SK-N-SH (cell line): ENCODE data around the gene FRAS1. TPM values are rescaled to one million over a fixed set of nuclear protein-coding genes. Genes with fewer than 3 reads are reported as not detected.

Experiments used
- CTCF ChIA-PET: fragments of 300-600, 350-600 bp; formaldehyde crosslinking; extraction: SDS; loops from one replicate; lab custom pipeline; 2021; lab: Yijun Ruan, JAX
- POLR2A ChIA-PET: fragments of 350-600 bp; sonication (Branson Sonifier 250); formaldehyde crosslinking; extraction: SDS; loops from one replicate; lab custom pipeline; 2020; ENCODE audit warnings: antibody characterized with exemption, inconsistent platforms; lab: Yijun Ruan, JAX
- DNase-seq: peaks from one replicate; pipeline ENCODE4 v3.0.0; 2012
- H2AFZ ChIP-seq: fragments of 200-600 bp; sonication (generic); 2 replicates; pipeline ENCODE4 v1.8.1; 2016; ENCODE audit warnings: antibody characterized with exemption, mild to moderate bottlenecking, low read depth
- H3F3A ChIP-seq: fragments of 200-600 bp; sonication (generic); replicated peaks from 2 replicates; pipeline ENCODE3; 2016; ENCODE audit warnings: antibody characterized with exemption, mild to moderate bottlenecking; ENCODE audit not compliant: insufficient read depth
- H3K27ac ChIP-seq, 2 experiments: fragments of 200-500 bp in 1 of 2; fragments of 200-600 bp in 1 of 2; sonication (Bioruptor generic) in 1 of 2; sonication (generic), shearing (Covaris generic) in 1 of 2; 2 replicates each; pipeline versions ENCODE4 v1.5.1 to v1.6.1; 2014 to 2016; ENCODE audit warnings: low read depth in 2 of 2, inconsistent platforms in 1 of 2, low read length in 1 of 2, mild to moderate bottlenecking in 1 of 2, mixed read lengths in 1 of 2
- H3K27me3 ChIP-seq: fragments of 200-600 bp; sonication (generic), shearing (Covaris generic); 2 replicates; pipeline ENCODE4 v1.6.1; 2016; ENCODE audit warnings: mixed run types; ENCODE audit not compliant: insufficient read depth
- H3K36me3 ChIP-seq, 2 experiments: fragments of 200-500 bp in 1 of 2; fragments of 200-600 bp in 1 of 2; sonication (Bioruptor generic) in 1 of 2; sonication (generic) in 1 of 2; replicated peaks in 1 of 2; 2 replicates each; pipeline versions ENCODE3 to v1.5.1; 2014 to 2016; ENCODE audit warnings: low read length in 1 of 2, mild to moderate bottlenecking in 1 of 2; ENCODE audit not compliant: insufficient read depth in 2 of 2, control insufficient read depth in 1 of 2
- H3K4me1 ChIP-seq, 2 experiments: fragments of 200-500 bp in 1 of 2; fragments of 200-600 bp in 1 of 2; sonication (Bioruptor generic) in 1 of 2; sonication (generic), shearing (Covaris generic) in 1 of 2; 2 replicates each; pipeline versions ENCODE4 v1.5.1 to v1.6.1; 2014 to 2016; ENCODE audit warnings: low read depth in 1 of 2, low read length in 1 of 2, mixed run types in 1 of 2; ENCODE audit not compliant: insufficient read depth in 2 of 2, control insufficient read depth in 1 of 2
- H3K4me2 ChIP-seq: fragments of 200-600 bp; sonication (generic), shearing (Covaris generic); 2 replicates; pipeline ENCODE4 v1.6.1; 2017; ENCODE audit warnings: mixed run types
- H3K4me3 ChIP-seq, 2 experiments: fragments of 200-500 bp in 1 of 2; fragments of 200-600 bp in 1 of 2; sonication (Bioruptor generic) in 1 of 2; sonication (generic), shearing (Covaris generic) in 1 of 2; 2 replicates each; pipeline versions ENCODE4 v1.5.1 to v1.8.1; 2014 to 2016; ENCODE audit warnings: low read depth in 2 of 2, inconsistent platforms in 1 of 2, low read length in 1 of 2, mild to moderate bottlenecking in 1 of 2, mixed read lengths in 1 of 2, moderate library complexity in 1 of 2
- H3K79me2 ChIP-seq: fragments of 200-600 bp; sonication (generic); 2 replicates; pipeline ENCODE4 v1.8.1; 2017; ENCODE audit warnings: mild to moderate bottlenecking; ENCODE audit not compliant: insufficient read depth
- H3K9ac ChIP-seq: fragments of 200-600 bp; sonication (generic); 2 replicates; pipeline ENCODE4 v1.6.1; 2017; ENCODE audit warnings: mixed run types
- H3K9me2 ChIP-seq: fragments of 200-600 bp; sonication (generic); 2 replicates; pipeline ENCODE4 v1.6.1; 2017; ENCODE audit warnings: mixed run types
- H3K9me3 ChIP-seq: fragments of 200-600 bp; sonication (generic); 2 replicates; pipeline ENCODE4 v1.6.1; 2017; ENCODE audit warnings: mixed run types, mild to moderate bottlenecking, moderate library complexity
- H4K20me1 ChIP-seq: fragments of 200-600 bp; sonication (generic); 2 replicates; pipeline ENCODE4 v1.6.1; 2017; ENCODE audit warnings: mild to moderate bottlenecking, mixed run types; ENCODE audit not compliant: insufficient read depth
- EZH2phosphoT487 ChIP-seq: fragments of 200-600 bp; sonication (generic); IDR thresholded peaks from 2 replicates; pipeline ENCODE4 v1.6.1; 2017; ENCODE audit warnings: low read depth, mixed run types, mild to moderate bottlenecking, antibody characterized with exemption, moderate library complexity, borderline replicate concordance
- FOSL2 ChIP-seq: IDR thresholded peaks from 2 replicates; pipeline ENCODE4 v1.4.0; 2012; ENCODE audit warnings: low read depth, mild to moderate bottlenecking, moderate library complexity, borderline replicate concordance
- FOXM1 ChIP-seq: IDR thresholded peaks from 2 replicates; pipeline ENCODE4 v1.4.0; 2012; ENCODE audit warnings: low read depth, mild to moderate bottlenecking
- GATA2 ChIP-seq: sonication (generic); formaldehyde crosslinking; IDR thresholded peaks from 2 replicates; pipeline ENCODE4 v1.5.0; 2020; ENCODE audit warnings: mild to moderate bottlenecking, missing genetic modification reagents
- IRF3 ChIP-seq: fragments of 150-350 bp; IDR thresholded peaks from 2 replicates; pipeline ENCODE4 v1.6.1; 2016; ENCODE audit warnings: mild to moderate bottlenecking, low read depth, low read length
- PBX3 ChIP-seq: IDR thresholded peaks from 2 replicates; pipeline ENCODE4; 2012
- RAD21 ChIP-seq: IDR thresholded peaks from 2 replicates; pipeline ENCODE4 v1.6.1; 2012; ENCODE audit warnings: mild to moderate bottlenecking, low read length
- SMC3 ChIP-seq: IDR thresholded peaks from 2 replicates; pipeline ENCODE4 v1.6.1; 2012; ENCODE audit warnings: low read depth, low read length, improper control_type of control experiment
- TCF12 ChIP-seq: IDR thresholded peaks from 2 replicates; pipeline ENCODE4 v1.4.0; 2012
- USF1 ChIP-seq: IDR thresholded peaks from 2 replicates; pipeline ENCODE4 v1.4.0; 2012; ENCODE audit warnings: low read depth, borderline replicate concordance
- YY1 ChIP-seq: IDR thresholded peaks from 2 replicates; pipeline ENCODE4 v1.4.0; 2012; ENCODE audit warnings: low read depth, mild to moderate bottlenecking
- WGBS: methylation state at CpG from one replicate; pipeline ENCODE4 v1.1.6; 2017; ENCODE audit warnings: low lambda C conversion rate; 5-methylcytosine and 5-hydroxymethylcytosine counted together
- polyA plus RNA-seq, 3 experiments: library from polyadenylated mRNA; depleted of rRNA; stranded (reverse); fragments of >200 nt; gene quantifications; 2 replicates each; pipeline ENCODE4 v1.2.3, GENCODE V29; 2012

FRAS1 gene
- polyA plus RNA-seq, 1 of the 3 experiments (the other 2 are of a cell fraction), result 8.3 TPM

DNA sequence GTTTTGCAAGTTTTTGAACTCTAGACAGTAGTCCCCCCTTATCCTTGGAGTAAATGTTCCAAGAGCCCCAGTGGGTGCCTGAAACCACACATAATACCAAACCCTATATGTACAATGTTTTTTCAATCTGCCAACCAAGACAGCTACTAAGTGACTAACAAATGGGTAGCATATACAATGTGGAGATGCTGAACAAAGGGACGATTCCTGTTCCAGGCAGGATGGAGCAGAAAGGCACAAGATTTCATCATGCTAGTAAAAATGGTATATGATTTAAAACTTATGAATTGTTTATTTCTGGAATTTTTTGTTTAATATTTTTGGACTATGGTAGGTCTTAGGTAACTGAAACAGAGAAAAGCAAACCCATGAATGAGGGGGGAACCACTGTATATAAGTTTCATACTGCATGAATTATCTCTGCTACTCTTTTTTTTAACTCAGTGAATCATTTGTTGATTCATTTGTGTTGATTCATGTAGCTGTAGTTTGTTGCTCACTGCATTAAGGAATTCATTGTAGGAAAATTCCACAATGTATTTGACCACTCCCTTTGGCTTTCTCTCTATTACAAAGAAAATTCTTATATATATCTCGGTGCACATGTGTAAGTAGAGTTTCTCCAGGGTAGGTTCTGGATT, 472.6 kb downstream of the FRAS1 start (continued):
- TF ChIP-seq PBX3 (no peak), GATA2 (CRISPR knock-in tag) (no peak), FOXM1 (no peak), TCF12 (peak; percentile 48; the same call in 1 of the 2 replicates), FOSL2 (peak; percentile 86), SMC3 (no peak), USF1 (no peak), EZH2phosphoT487 (no peak), RAD21 (no peak)

DNA sequence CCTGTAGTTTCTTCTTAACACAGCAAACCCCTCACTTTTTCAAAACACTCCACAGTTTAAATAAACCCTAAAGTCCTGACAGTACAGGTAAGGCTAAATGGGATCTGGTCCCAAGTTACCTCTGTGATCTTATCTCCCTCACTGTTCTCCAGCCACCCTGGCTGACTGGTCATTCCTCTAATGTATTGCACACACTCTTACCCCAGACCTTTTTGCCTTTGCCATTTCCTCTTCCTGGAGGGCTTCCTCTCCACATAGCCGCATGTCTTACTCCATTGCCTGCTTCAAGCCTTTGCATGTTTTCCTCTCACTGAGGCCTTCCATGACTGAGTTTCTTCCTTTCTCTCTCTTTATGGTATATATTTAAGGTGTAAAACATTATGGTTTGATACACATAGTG, 474.9 kb downstream of the FRAS1 start:
- POLR2A ChIA-PET, result no interaction called here
- peaks cover 3 to 16% of the 10 kb centered on the region in 2 experiments for H3K36me3 ChIP-seq
- no peak for TF ChIP-seq RAD21
- TF ChIP-seq IRF3, result no peak
- no peak for TF ChIP-seq YY1
- no peak for TF ChIP-seq PBX3
- H3K9me3 ChIP-seq, result 0 out of 2 replicates have a peak, but pooled peaks cover 2% of the 10 kb centered on the region
- H3K4me3 ChIP-seq, result no peak overlapping the region
- CTCF ChIA-PET, result no interaction called here
- H3K27ac ChIP-seq, result no peak overlapping the region
- H4K20me1 ChIP-seq, result no peaks in the 10 kb centered on the region
- no peak for DNase-seq
- H3K9ac ChIP-seq, result no peak overlapping the region
- no peak overlapping the region for H3K4me2 ChIP-seq
- no peak overlapping the region for H2AFZ ChIP-seq
- WGBS, result 95% methylated on average over 1 of the region's 1 CpG
- peaks cover 0 to 12% of the 10 kb centered on the region in 2 experiments; a peak in 1 of 4 replicates for H3K4me1 ChIP-seq
- no peaks in the 10 kb centered on the region for H3K79me2 ChIP-seq
- H3F3A ChIP-seq, result no peaks in the 10 kb centered on the region
- H3K27me3 ChIP-seq, result no peaks in the 10 kb centered on the region
- H3K9me2 ChIP-seq, result no peaks in the 10 kb centered on the region
